Germinal center (tissue), 1 donor: ENCODE results near the gene COL6A3.

Source experiments
- DNase-seq: peaks from one replicate; pipeline ENCODE4 v3.0.0; 2012; ENCODE audit warnings: mixed read lengths, low spot score

COL6A3 gene

GRCh38 chr2:237413777-237414661 is at the start of gene COL6A3:
COL6A3 (minus strand) TSS chr2:237414164; CDS start chr2:237396817, 17,347 bp downstream.
- no peak for DNase-seq

DNA sequence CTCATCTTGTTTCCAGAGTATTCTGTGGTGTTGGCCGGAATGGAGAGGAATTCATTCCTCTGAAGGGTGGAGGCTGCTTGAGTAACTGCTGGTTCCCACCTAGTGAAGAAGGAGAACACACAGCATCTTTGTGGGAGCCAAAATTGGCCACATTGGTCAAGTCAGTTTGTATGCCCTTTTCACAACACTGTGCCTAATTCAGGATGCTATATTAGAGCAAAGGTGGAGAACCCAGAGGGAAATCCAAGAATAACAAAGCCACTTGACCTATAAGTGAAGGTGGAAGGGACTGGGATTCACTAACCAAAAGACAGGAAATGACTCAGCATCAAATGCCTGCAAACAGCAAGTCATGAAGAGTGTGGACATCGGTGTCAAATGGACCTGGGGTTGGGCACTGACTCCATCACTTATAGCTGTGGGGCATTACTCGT is 45.8 kb upstream of the COL6A3 start:
- no peak for DNase-seq

- DNase-seq: no peak
These were observed 45.3 kb upstream of the COL6A3 start for GRCh38 chr2:237459226-237459625.

DNA sequence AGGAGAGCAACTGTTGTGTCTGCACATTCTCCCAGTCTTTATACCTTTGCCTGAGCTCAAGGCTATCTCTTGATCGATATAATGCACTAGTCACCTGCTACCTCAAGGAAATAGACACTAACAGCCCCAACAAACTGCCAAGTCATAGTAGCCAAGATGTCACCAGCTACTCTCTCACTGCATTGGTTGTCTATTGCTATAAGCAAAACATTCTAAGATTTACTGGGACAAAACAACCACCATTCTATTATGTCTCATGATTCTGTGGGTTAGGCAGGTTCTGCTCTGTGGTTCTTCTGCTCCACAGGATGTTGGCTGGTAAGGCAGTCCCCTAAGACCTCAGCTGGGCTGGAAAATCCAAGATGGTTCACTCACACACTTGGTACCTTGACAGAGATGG is 44.6 kb upstream of the COL6A3 start:
- DNase-seq: no peak

DNA sequence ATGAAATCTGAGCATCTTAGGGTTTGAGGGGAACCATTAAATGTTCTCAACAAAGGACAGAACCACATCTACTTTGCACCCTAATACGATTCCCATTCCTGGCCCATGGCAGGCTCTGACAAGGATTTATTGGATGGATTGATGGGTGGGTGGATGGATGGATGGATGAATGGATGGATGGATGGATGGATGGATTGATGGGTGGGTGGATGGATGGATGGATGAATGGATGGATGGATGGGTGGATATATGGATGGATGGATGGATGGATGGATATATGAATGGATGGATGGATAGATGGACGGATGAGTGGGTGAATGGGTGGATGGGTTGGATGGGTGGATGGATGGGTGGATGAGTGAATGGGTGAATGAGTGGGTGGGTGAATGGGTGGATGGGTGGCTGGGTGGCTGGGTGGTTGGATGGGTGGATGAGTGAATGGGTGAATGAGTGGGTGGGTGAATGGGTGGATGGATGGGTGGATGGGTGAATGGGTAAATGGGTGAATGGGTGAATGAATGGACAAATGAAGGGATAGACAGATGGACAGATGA is 43.5 kb upstream of the COL6A3 start:
- no peak for DNase-seq

DNA sequence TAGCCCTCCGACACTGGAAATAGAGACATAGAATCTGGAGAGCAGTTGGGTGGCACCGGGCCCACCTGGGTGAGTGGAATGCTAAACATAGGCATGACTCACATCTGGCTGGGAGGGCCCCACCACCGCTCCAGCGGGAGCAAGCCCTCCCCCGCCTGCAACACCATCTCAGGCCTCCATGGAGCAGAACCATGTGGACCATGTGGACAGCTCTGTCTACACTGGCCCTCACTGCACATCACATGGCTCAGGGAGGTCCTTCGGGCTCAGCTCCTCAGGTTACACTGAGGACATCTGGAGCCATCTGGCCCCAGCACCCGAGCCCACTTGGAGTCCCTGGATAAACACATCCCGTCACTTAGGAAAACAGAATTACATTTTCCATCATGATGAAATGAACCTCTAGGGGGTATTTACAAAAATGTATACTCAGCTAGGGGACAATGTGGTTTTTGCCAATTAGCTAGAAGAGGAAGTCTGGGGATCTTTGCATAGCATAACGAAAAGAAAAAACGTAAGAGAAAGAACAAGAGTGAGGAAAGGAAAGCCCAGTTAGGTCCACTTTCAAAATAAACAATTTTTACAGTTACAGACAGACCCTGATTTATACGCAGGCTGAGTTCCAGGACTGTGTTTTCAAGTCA is 42.4 kb upstream of the COL6A3 start:
- no peak for DNase-seq

DNA sequence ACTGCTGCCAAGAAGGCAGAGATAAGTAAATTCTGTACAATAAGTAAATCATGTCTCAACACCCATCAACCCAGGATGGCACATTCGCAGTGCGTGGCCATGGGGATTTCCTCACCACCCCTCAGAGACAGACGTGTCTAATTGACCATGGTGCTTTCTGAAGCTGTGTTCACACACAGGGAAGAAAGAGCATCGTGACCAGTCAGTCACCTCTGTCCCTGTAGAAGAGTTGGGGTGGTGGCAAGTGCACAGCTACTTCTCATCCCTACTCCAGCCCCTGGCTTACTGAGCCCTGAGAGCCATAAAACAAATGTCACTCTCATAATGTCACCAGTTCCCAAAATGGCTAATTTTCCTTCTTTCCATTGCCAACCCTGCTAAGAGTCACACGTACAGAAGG is 41.8 kb upstream of the COL6A3 start:
- no peak for DNase-seq

DNA sequence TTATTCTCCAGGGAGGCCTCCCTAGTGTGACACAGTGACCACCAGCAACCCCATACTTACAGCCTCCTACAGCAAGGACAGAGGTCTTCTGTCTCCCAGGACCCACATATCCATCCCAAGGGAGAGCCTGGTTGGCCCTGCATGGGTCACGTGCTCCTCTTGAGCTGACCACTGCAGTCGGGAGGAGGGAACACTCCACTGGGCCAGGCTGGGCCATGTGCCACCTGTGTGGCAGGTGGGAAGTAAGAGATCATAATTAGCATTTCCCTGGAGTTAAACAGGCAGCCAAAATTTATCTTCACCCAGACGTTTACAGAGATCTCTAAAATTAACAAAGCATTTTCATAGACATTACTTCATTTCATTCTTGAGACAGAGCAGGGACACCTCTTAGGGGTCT is 39.7 kb upstream of the COL6A3 start:
- DNase-seq: no peak

DNA sequence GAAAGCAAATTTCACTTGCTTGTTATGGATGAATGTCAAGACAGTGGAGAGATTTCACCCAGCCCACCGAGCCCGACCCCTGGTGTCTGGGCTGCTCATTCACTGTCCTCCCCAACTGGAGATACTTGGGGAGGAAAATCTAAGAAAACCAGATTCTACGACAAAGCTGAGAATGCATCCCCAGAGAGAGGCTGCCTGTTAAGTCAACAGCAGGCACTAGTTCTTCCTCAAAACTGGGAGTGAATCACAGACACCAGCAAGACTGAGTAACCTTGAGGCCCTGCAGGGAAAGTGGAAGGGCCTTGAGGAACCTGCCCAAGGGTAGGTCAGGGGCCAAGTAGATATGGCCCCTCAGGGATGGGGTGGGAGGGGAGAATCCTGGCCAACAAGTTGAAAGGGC is 38.9 kb upstream of the COL6A3 start:
- DNase-seq: no peak

GRCh38 chr2:237451643-237452469 is 37.9 kb upstream of the COL6A3 start:
- no peak for DNase-seq

GRCh38 chr2:237450583-237450982 is 36.6 kb upstream of the COL6A3 start:
- no peak for DNase-seq

GRCh38 chr2:237450108-237450507 is 36.1 kb upstream of the COL6A3 start:
- DNase-seq: no peak

DNA sequence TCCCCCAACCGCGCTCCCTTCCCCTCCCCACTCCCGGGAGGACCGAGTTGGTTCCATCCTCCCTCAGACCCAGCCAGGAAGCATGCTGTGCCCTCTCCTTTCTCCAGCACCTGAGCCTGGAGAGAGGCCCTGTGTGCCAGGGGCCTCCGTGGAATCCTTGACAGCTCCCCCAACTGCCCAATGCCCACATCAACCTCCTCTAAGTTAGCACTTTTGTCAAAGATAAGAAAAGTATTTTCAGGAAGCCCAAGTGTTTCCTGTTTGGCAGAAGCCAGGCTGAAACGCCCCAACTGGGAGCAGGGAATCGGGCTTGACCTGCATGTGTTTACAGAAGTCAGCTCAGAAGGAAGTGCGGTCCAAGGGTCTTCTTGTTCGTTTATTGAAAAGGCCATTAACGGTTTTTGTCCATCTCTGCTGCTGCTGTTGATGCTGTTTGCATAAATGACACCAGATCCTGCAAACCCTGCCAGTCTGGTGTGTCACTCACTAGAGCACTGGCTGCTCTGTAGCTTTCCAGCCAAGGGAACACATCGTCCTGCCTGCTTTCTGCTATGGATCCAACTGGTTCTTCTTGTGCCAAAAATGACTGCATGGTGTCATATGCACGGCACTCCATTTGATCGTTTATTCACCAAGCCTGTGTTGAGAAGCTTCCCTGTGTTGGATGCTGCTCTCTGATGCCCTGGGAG is 35.4 kb upstream of the COL6A3 start:
- DNase-seq: no peak

DNA sequence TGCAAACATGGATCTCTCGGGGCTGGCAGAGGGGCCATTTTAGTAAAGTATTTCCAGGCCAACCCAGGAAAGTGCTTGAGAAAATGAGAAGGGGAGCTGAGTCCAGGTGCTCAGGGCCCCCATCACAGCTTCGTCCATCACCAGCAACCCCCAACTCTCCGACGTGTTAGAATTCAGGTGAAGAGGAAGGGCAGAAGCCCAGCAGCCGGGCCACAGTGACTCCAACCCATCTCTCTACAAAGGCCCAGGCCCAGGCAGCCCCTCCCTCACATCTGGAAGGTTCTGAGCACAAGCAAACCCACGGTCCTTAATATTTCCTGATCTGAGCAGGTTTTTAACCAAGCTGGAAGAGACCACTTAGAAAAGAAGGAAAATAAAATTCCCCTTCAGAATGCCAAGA is 34.7 kb upstream of the COL6A3 start:
- no peak for DNase-seq

- no peak for DNase-seq
These were observed 34.2 kb upstream of the COL6A3 start for GRCh38 chr2:237448171-237448570.

GRCh38 chr2:237447496-237447895 is 33.5 kb upstream of the COL6A3 start:
- no peak for DNase-seq

DNA sequence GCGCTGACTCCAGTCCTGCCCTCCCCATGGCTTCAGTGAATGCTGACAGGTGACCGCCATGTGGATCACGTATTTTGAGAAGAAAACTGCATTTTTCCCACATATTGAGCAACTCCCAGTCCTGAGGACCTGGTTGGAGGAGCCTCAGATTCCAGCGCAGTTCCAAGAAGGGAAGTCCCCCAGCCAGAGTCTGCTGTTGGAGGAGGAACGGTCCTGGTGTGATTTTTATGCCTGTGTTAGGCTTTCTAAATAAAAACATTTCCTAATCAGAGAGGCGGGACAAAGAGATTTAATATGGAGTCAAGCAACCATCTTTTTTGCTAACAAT is 32.3 kb upstream of the COL6A3 start:
- no peak for DNase-seq

DNA sequence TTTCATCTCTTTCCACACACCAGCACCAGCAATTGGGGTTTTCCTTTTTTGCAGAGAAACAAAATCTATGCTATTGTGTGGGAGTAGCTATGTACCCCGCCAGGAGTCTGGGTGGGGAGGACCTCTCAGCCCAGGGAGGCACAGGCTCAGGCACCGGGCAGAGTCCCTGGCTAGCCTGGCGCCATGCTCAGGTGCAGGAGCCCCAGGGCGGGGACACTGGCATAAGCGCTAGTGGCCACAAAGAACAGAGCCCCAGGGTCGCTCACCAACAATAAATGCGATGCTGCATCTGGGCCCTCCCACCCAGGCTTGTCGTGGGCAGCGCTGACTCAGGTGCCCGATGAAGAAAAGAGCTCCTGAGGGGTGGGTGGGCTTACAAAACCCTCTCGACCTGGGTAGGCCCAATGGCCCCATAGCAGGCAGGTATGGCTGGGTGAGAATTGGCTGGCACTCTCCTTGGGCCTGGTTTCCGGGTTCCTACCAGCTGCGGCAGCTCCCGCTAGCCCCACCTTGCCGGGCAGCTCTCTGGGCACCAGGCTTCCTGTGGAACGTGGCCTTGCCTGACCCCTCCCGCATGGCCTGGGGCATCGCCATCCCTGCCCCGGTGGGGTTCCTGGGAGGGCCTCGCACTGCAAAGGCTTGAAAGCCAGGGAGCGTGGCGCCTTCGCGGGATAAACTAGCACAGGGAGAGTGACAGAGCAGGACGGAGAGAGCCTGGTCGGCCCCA is 31.8 kb upstream of the COL6A3 start:
- DNase-seq: no peak

DNA sequence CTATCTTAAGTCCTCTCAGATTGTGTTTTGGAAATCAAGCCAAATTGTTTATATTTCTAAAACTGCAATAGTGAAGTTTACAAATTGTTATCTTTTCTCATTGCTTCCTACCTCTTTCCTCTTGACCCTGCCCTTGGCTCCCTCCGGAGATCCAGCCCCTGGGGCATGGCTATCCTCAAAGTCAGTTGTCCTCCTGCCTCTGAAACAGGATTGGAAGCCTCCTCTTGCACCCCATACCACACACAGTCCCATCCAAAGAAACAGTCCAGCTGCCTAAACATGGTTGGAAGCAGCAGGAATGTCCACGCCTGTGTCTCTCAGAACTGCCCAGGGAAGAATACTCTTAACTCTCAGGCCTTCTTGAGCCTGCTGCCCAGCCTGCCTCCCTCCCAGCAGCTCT is 30.1 kb upstream of the COL6A3 start:
- DNase-seq: no peak

- DNase-seq: no peak
These were observed 27.8 kb upstream of the COL6A3 start for GRCh38 chr2:237441605-237442274.
